ENCODE measurements around the gene EIF4G1. TPM values are rescaled to one million over a fixed set of nuclear protein-coding genes. Genes with fewer than 3 reads are reported as not detected.

EIF4G1 gene
- total and polyA plus RNA-seq, 10 of the 15 experiments (the other 5 are each of a cell fraction or from before 2014, with no cell fraction given) = 5.7 to 462 (median 237) TPM

DNA sequence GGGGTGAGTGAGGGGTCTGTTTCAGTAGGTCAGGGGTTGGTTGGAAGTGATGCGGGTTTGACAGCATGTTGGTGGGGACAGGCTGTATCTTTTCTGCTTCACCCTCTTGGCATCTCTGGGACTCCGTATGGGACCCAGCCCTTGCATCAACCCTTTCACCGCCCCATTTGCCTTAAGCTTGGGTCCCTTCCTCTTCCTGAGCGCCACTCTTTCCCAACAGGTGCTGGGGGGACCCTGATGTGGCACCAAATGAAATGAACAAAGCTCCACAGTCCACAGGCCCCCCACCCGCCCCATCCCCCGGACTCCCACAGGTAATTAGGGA lies 1.1 kb downstream of the EIF4G1 start:
- 2% methylated on average over 6 of the region's 6 CpGs for WGBS (ENCODE audit: insufficient coverage, insufficient replicate concordance, low lambda C conversion rate, missing lambda C conversion rate)
- H4K20me1 ChIP-seq (ENCODE audit: control insufficient read depth, insufficient read depth) = peaks cover 12% of the 10 kb centered on the region
- in situ Hi-C loops (cut with MboI) (no loop called here), intact Hi-C loops (cut with micrococcal nuclease; ENCODE audit: unreplicated experiment) (loop anchor here (2.0 to 5.0 kb wide), 2 partner anchors 17 to 47 kb away; partner anchors contain the start of genes CLCN2, POLR2H and PSMD2)
- no peaks in the 10 kb centered on the region for H3K9me3 ChIP-seq (replicated peaks; ENCODE audit: control insufficient read depth, insufficient read depth, low read length)
- H3K27me3 ChIP-seq (replicated peaks in 1 of 2; ENCODE audit: control insufficient read depth in 2 of 2, insufficient read depth in 2 of 2, low read length in 1 of 2) = no peaks in the 10 kb centered on the region
- peak overlapping the region; percentile 95 for H3K4me2 ChIP-seq (ENCODE audit: control insufficient read depth, insufficient read depth)
- no peak overlapping the region for H2AFZ ChIP-seq (ENCODE audit: control insufficient read depth, low read depth, low read length)
- ATAC-seq (peak; percentile 18), DNase-seq (ENCODE audit: low read depth, low spot score) (no peak), FAIRE-seq (no peak)
- ChIA-PET SMC1A (ENCODE audit: uncharacterized antibody, unreplicated experiment) (no interaction called here), RAD21 (ENCODE audit: unreplicated experiment) (no interaction called here), CTCF (no interaction called here), POLR2A (interaction anchor here (0.7 to 1.0 kb wide), 4 partner anchors 9 to 47 kb away, joined by 3 to 4 read pairs (median 4); no protein-coding TSS in a partner anchor)
- no TSS peak for BruUV-seq (replicated peaks)
- H3K79me2 ChIP-seq (ENCODE audit: control insufficient read depth, insufficient read depth, low read length) = peaks cover 56% of the 10 kb centered on the region
- 0 out of 2 replicates have a peak, but pooled peaks have one; percentile 6 for TF ChIP-seq POLR2AphosphoS5 (IDR thresholded peaks at IDR 0.05; ENCODE audit: low read length)
- no peak for TF ChIP-seq BRCA1 (IDR thresholded peaks at IDR 0.05; ENCODE audit: low read depth, low read length)
- TF ChIP-seq RCOR1 (conservative IDR thresholded peaks at IDR 0.05; ENCODE audit: low read depth, low read length) = no peak
- no peak for TF ChIP-seq NRF1 (conservative IDR thresholded peaks at IDR 0.05; ENCODE audit: low read depth, low read length)
- TF ChIP-seq, protein P1, sequence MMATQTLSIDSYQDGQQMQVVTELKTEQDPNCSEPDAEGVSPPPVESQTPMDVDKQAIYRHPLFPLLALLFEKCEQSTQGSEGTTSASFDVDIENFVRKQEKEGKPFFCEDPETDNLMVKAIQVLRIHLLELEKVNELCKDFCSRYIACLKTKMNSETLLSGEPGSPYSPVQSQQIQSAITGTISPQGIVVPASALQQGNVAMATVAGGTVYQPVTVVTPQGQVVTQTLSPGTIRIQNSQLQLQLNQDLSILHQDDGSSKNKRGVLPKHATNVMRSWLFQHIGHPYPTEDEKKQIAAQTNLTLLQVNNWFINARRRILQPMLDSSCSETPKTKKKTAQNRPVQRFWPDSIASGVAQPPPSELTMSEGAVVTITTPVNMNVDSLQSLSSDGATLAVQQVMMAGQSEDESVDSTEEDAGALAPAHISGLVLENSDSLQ (IDR thresholded peaks at IDR 0.05) = no peak
- no peak for TF ChIP-seq ZNF384 (IDR thresholded peaks at IDR 0.05; ENCODE audit: borderline replicate concordance, low read depth, low read length)
- H3K4me1 ChIP-seq (ENCODE audit: control insufficient read depth, insufficient read depth, low read length) = peaks cover 3% of the 10 kb centered on the region; the same call in 1 of the 2 replicates
- peak overlapping the region; percentile 92 for H3K27ac ChIP-seq (ENCODE audit: control insufficient read depth, insufficient read depth)
- H3K9ac ChIP-seq (ENCODE audit: control insufficient read depth, insufficient read depth, low read length) = peak overlapping the region; percentile 99
- H3K36me3 ChIP-seq (ENCODE audit: control insufficient read depth in 2 of 2, insufficient read depth in 2 of 2, low read length in 1 of 2) = peaks cover 13 to 23% of the 10 kb centered on the region in 2 experiments
- H3K4me3 ChIP-seq = peak overlapping the region; percentile 100
